Spinal cord (tissue), 10 donors: ENCODE measurements around the gene GAS7. TPM values are rescaled to one million over a fixed set of nuclear protein-coding genes. Genes with fewer than 3 reads are reported as not detected.

ENCODE experiments used
- DNase-seq, 6 donors: peaks; one replicate each; pipeline versions ENCODE4 v3.0.0 to v3.0.0-alpha.2; 2013 to 2015; ENCODE audit warnings: low spot score in 6 of 6, low read depth in 4 of 6
- H3K27ac ChIP-seq: one replicate; pipeline ENCODE4 v1.5.1; 2013; ENCODE audit warnings: low read depth, low read length, control low read depth
- H3K27me3 ChIP-seq: one replicate; pipeline ENCODE4 v1.6.1; 2013; ENCODE audit warnings: low read length; ENCODE audit not compliant: control insufficient read depth, insufficient read depth
- H3K36me3 ChIP-seq: one replicate; pipeline ENCODE4 v1.6.1; 2013; ENCODE audit warnings: low read length; ENCODE audit not compliant: control insufficient read depth, insufficient read depth
- H3K4me1 ChIP-seq: one replicate; pipeline ENCODE4 v1.6.1; 2013; ENCODE audit warnings: low read length; ENCODE audit not compliant: control insufficient read depth, insufficient read depth
- H3K4me3 ChIP-seq: one replicate; pipeline ENCODE4 v1.5.1; 2013; ENCODE audit warnings: low read depth, low read length, control low read depth
- H3K9me3 ChIP-seq: one replicate; pipeline ENCODE4 v1.6.1; 2013; ENCODE audit warnings: low read length; ENCODE audit not compliant: control insufficient read depth, insufficient read depth
- WGBS: methylation state at CpG from one replicate; pipeline ENCODE4 v1.1.5; 2013; ENCODE audit warnings: missing lambda C conversion rate; ENCODE audit not compliant: insufficient coverage; 5-methylcytosine and 5-hydroxymethylcytosine counted together
- polyA plus RNA-seq, 2 donors: library from polyadenylated mRNA; unstranded; fragments of 120-200 nt; gene quantifications; one replicate each; pipeline ENCODE4 v1.2.1, GENCODE V29; 2013; ENCODE audit not compliant: insufficient read length in 2 of 2
- total RNA-seq, 2 donors: library from RNA; depleted of rRNA in 1 of 2; stranded (reverse); fragments of 120-200 nt in 1 of 2; fragments of >200 nt in 1 of 2; gene quantifications; one replicate each; pipeline versions ENCODE4 v1.2.3 to v1.2.4, GENCODE V29; 2013 to 2014
- donor health status: healthy.

GAS7 gene
- total and polyA plus RNA-seq, 4 donors: 51.8 to 93.8 (median 79.1) TPM

GRCh38 chr17:10120109-10120485, 78.3 kb downstream of the GAS7 start:
- 88% methylated on average over 6 of the region's 10 CpGs for WGBS
- no peaks in the 10 kb centered on the region for H3K27me3 ChIP-seq
- no peaks in the 10 kb centered on the region for H3K36me3 ChIP-seq
- peaks cover 76% of the 10 kb centered on the region for H3K4me1 ChIP-seq
- no peaks in the 10 kb centered on the region for H3K9me3 ChIP-seq
- DNase-seq: no peak
- no peak overlapping the region for H3K4me3 ChIP-seq
- no peak overlapping the region for H3K27ac ChIP-seq

- 81% methylated on average over 6 of the region's 8 CpGs for WGBS
Measured at GRCh38 chr17:10119203-10120108, 79.0 kb downstream of the GAS7 start.

GRCh38 chr17:10118788-10119130, 79.6 kb downstream of the GAS7 start:
- 50% methylated on average over 4 of the region's 5 CpGs for WGBS
- peak in 1 of 6 donors; percentile 28 for DNase-seq
- Histone ChIP-seq H3K4me1 (peaks cover 76% of the 10 kb centered on the region), H3K36me3 (no peaks in the 10 kb centered on the region), H3K27ac (no peak overlapping the region), H3K4me3 (no peak overlapping the region), H3K9me3 (no peaks in the 10 kb centered on the region), H3K27me3 (no peaks in the 10 kb centered on the region)

More at GRCh38 chr17:10119203-10120108, 79.0 kb downstream of the GAS7 start:
- Histone ChIP-seq H3K27ac (no peak overlapping the region), H3K9me3 (no peaks in the 10 kb centered on the region), H3K4me3 (no peak overlapping the region), H3K27me3 (no peaks in the 10 kb centered on the region), H3K36me3 (no peaks in the 10 kb centered on the region), H3K4me1 (peaks cover 77% of the 10 kb centered on the region)
- DNase-seq: no peak

GRCh38 chr17:10117581-10118001, 80.8 kb downstream of the GAS7 start:
- peaks cover 66% of the 10 kb centered on the region for H3K4me1 ChIP-seq
- 92% methylated on average over 6 of the region's 7 CpGs for WGBS
- no peaks in the 10 kb centered on the region for H3K36me3 ChIP-seq
- H3K27me3 ChIP-seq: no peaks in the 10 kb centered on the region
- H3K27ac ChIP-seq: no peak overlapping the region
- no peak overlapping the region for H3K4me3 ChIP-seq
- H3K9me3 ChIP-seq: no peaks in the 10 kb centered on the region
- DNase-seq: no peak

GRCh38 chr17:10116753-10117420, 81.5 kb downstream of the GAS7 start:
- Histone ChIP-seq H3K4me3 (no peak overlapping the region), H3K36me3 (no peaks in the 10 kb centered on the region), H3K27me3 (no peaks in the 10 kb centered on the region), H3K9me3 (no peaks in the 10 kb centered on the region), H3K27ac (no peak overlapping the region), H3K4me1 (peaks cover 60% of the 10 kb centered on the region)
- 94% methylated on average over 2 of the region's 5 CpGs for WGBS
- DNase-seq: no peak

- no peaks in the 10 kb centered on the region for H3K27me3 ChIP-seq
- H3K4me1 ChIP-seq: peaks cover 57% of the 10 kb centered on the region
- H3K36me3 ChIP-seq: no peaks in the 10 kb centered on the region
- 94% methylated on average over 4 of the region's 5 CpGs for WGBS
- DNase-seq: no peak
- H3K4me3 ChIP-seq: no peak overlapping the region
- no peak overlapping the region for H3K27ac ChIP-seq
- H3K9me3 ChIP-seq: no peaks in the 10 kb centered on the region
Measured at GRCh38 chr17:10116267-10116666, 82.1 kb downstream of the GAS7 start.

GRCh38 chr17:10115536-10115932, 82.9 kb downstream of the GAS7 start:
- peak overlapping the region; percentile 86 for H3K27ac ChIP-seq
- peaks cover 50% of the 10 kb centered on the region for H3K4me1 ChIP-seq
- H3K36me3 ChIP-seq: no peaks in the 10 kb centered on the region
- no peaks in the 10 kb centered on the region for H3K9me3 ChIP-seq
- H3K27me3 ChIP-seq: no peaks in the 10 kb centered on the region
- H3K4me3 ChIP-seq: no peak overlapping the region
- no peak for DNase-seq
- WGBS: 89% methylated on average over 4 of the region's 4 CpGs

GRCh38 chr17:10114931-10115535, 83.4 kb downstream of the GAS7 start:
- H3K27me3 ChIP-seq: no peaks in the 10 kb centered on the region
- WGBS: 30% methylated on average over 5 of the region's 11 CpGs
- peak overlapping the region; percentile 86 for H3K27ac ChIP-seq
- H3K36me3 ChIP-seq: no peaks in the 10 kb centered on the region
- no peaks in the 10 kb centered on the region for H3K9me3 ChIP-seq
- H3K4me1 ChIP-seq: peaks cover 45% of the 10 kb centered on the region
- peak in 2 of 6 donors; percentile 53 to 69 for DNase-seq
- H3K4me3 ChIP-seq: no peak overlapping the region

GRCh38 chr17:10112962-10113361, 85.4 kb downstream of the GAS7 start:
- 80% methylated on average over 3 of the region's 4 CpGs for WGBS
- H3K9me3 ChIP-seq: no peaks in the 10 kb centered on the region
- DNase-seq: no peak
- no peaks in the 10 kb centered on the region for H3K36me3 ChIP-seq
- no peak overlapping the region for H3K27ac ChIP-seq
- H3K4me3 ChIP-seq: no peak overlapping the region
- H3K4me1 ChIP-seq: peaks cover 27% of the 10 kb centered on the region
- H3K27me3 ChIP-seq: no peaks in the 10 kb centered on the region
